Measurements from ENCODE around the gene MAP4K5. TPM values are rescaled to one million over a fixed set of nuclear protein-coding genes. Genes with fewer than 3 reads are reported as not detected.
A peak's percentile ranks its signal among the peaks of the same experiment; 100 is the strongest.
"Not testable (repeated sequence)": the region's sequence is repeated elsewhere in the genome, so short reads cannot be mapped to it uniquely, and the experiment has no call there.

Gene MAP4K5
- total and polyA plus RNA-seq, 5 donors: 8.4 to 29.0 (median 20.4) TPM

GRCh38 chr14:50551877-50552276 is 19.5 kb upstream of the MAP4K5 start:
- intact Hi-C loops (cut with DNase I): no loop called here
- Histone ChIP-seq H3K4me3 (ENCODE audit: low read length) (no peak overlapping the region), H3K27ac (ENCODE audit: low read length) (no peak overlapping the region), H3K4me1 (ENCODE audit: control insufficient read depth, insufficient read depth, low read length) (no peaks in the 10 kb centered on the region), H3K9me3 (ENCODE audit: control insufficient read depth, low read length) (no peaks in the 10 kb centered on the region), H3K27me3 (ENCODE audit: control insufficient read depth, insufficient read depth) (no peaks in the 10 kb centered on the region)
- WGBS: 82% methylated on average over 3 of the region's 3 CpGs
- DNase-seq: no peak
- no peak for ATAC-seq

- ATAC-seq: no peak
- Histone ChIP-seq H3K27me3 (ENCODE audit: control insufficient read depth, insufficient read depth) (no peaks in the 10 kb centered on the region), H3K4me3 (ENCODE audit: low read length) (no peak overlapping the region), H3K9me3 (ENCODE audit: control insufficient read depth, low read length) (no peaks in the 10 kb centered on the region), H3K4me1 (ENCODE audit: control insufficient read depth, insufficient read depth, low read length) (no peaks in the 10 kb centered on the region), H3K27ac (ENCODE audit: low read length) (no peak overlapping the region)
- WGBS: 96% methylated on average over 1 of the region's 1 CpG
- no peak for DNase-seq
- intact Hi-C loops (cut with DNase I): no loop called here
Observed at GRCh38 chr14:50550294-50550693, 17.9 kb upstream of the MAP4K5 start.

GRCh38 chr14:50545618-50546017 is 13.2 kb upstream of the MAP4K5 start:
- H3K4me3 ChIP-seq (ENCODE audit: low read length): no peak overlapping the region
- intact Hi-C loops (cut with DNase I): no loop called here
- no peak for ATAC-seq
- no peaks in the 10 kb centered on the region for H3K4me1 ChIP-seq (ENCODE audit: control insufficient read depth, insufficient read depth, low read length)
- no peak for DNase-seq
- H3K27me3 ChIP-seq (ENCODE audit: control insufficient read depth, insufficient read depth): no peaks in the 10 kb centered on the region
- no peaks in the 10 kb centered on the region for H3K9me3 ChIP-seq (ENCODE audit: control insufficient read depth, low read length)
- no peak overlapping the region for H3K27ac ChIP-seq (ENCODE audit: low read length)
- 71% methylated on average over 3 of the region's 3 CpGs for WGBS

- H3K27ac ChIP-seq (ENCODE audit: low read length): no peak overlapping the region
- H3K9me3 ChIP-seq (ENCODE audit: control insufficient read depth, low read length): no peaks in the 10 kb centered on the region
- 64% methylated on average over 3 of the region's 3 CpGs for WGBS
- no peak overlapping the region for H3K4me3 ChIP-seq (ENCODE audit: low read length)
- no peaks in the 10 kb centered on the region for H3K27me3 ChIP-seq (ENCODE audit: control insufficient read depth, insufficient read depth)
- H3K4me1 ChIP-seq (ENCODE audit: control insufficient read depth, insufficient read depth, low read length): no peaks in the 10 kb centered on the region
- intact Hi-C loops (cut with DNase I): no loop called here
- peak in 1 of 3 donors; percentile 45 for DNase-seq
- ATAC-seq: no peak
Observed at GRCh38 chr14:50544911-50545310, 12.5 kb upstream of the MAP4K5 start.

GRCh38 chr14:50542941-50543418 is 10.6 kb upstream of the MAP4K5 start:
- ATAC-seq: peak in 1 of 2 donors; percentile 48
- WGBS: 6% methylated on average over 2 of the region's 2 CpGs
- intact Hi-C loops (cut with DNase I): no loop called here

GRCh38 chr14:50541159-50541567 is 8.8 kb upstream of the MAP4K5 start:
- intact Hi-C loops (cut with DNase I): no loop called here
- ATAC-seq: no peak
- no peaks in the 10 kb centered on the region for H3K9me3 ChIP-seq (ENCODE audit: control insufficient read depth, low read length)
- no peaks in the 10 kb centered on the region for H3K4me1 ChIP-seq (ENCODE audit: control insufficient read depth, insufficient read depth, low read length)
- DNase-seq: no peak
- 56% methylated on average over 1 of the region's 1 CpG for WGBS
- H3K27me3 ChIP-seq (ENCODE audit: control insufficient read depth, insufficient read depth): no peaks in the 10 kb centered on the region
- H3K4me3 ChIP-seq (ENCODE audit: low read length): no peak overlapping the region
- no peak overlapping the region for H3K27ac ChIP-seq (ENCODE audit: low read length)

More at GRCh38 chr14:50542941-50543418, 10.6 kb upstream of the MAP4K5 start:
- Histone ChIP-seq H3K9me3 (ENCODE audit: control insufficient read depth, low read length) (no peaks in the 10 kb centered on the region), H3K4me1 (ENCODE audit: control insufficient read depth, insufficient read depth, low read length) (no peaks in the 10 kb centered on the region), H3K4me3 (ENCODE audit: low read length) (no peak overlapping the region), H3K27ac (ENCODE audit: low read length) (no peak overlapping the region), H3K27me3 (ENCODE audit: control insufficient read depth, insufficient read depth) (no peaks in the 10 kb centered on the region)
- DNase-seq: no peak

- intact Hi-C loops (cut with DNase I): no loop called here
- ATAC-seq (no peak), DNase-seq (no peak)
- Histone ChIP-seq H3K9me3 (ENCODE audit: control insufficient read depth, low read length) (no peaks in the 10 kb centered on the region), H3K27me3 (ENCODE audit: control insufficient read depth, insufficient read depth) (no peaks in the 10 kb centered on the region), H3K27ac (ENCODE audit: low read length) (no peak overlapping the region), H3K4me1 (ENCODE audit: control insufficient read depth, insufficient read depth, low read length) (no peaks in the 10 kb centered on the region), H3K4me3 (ENCODE audit: low read length) (no peak overlapping the region)
Observed at GRCh38 chr14:50539051-50539450, 6.7 kb upstream of the MAP4K5 start.

- H3K27me3 ChIP-seq (ENCODE audit: control insufficient read depth, insufficient read depth); H3K4me3 ChIP-seq (ENCODE audit: low read length); H3K9me3 ChIP-seq (ENCODE audit: control insufficient read depth, low read length); intact Hi-C loops (cut with DNase I); ATAC-seq; H3K27ac ChIP-seq (ENCODE audit: low read length); H3K4me1 ChIP-seq (ENCODE audit: control insufficient read depth, insufficient read depth, low read length); DNase-seq: not testable (repeated sequence)
- WGBS: 58% methylated on average over 4 of the region's 4 CpGs
Observed at GRCh38 chr14:50538034-50538433, 5.7 kb upstream of the MAP4K5 start.

GRCh38 chr14:50534997-50535396 is 2.6 kb upstream of the MAP4K5 start:
- ATAC-seq (no peak), DNase-seq (no peak)
- 52% methylated on average over 1 of the region's 1 CpG for WGBS
- H3K4me1 ChIP-seq (ENCODE audit: control insufficient read depth, insufficient read depth, low read length): no peaks in the 10 kb centered on the region
- no peaks in the 10 kb centered on the region for H3K27me3 ChIP-seq (ENCODE audit: control insufficient read depth, insufficient read depth)
- H3K9me3 ChIP-seq (ENCODE audit: control insufficient read depth, low read length): no peaks in the 10 kb centered on the region
- H3K27ac ChIP-seq (ENCODE audit: low read length): no peak overlapping the region
- H3K4me3 ChIP-seq (ENCODE audit: low read length): no peak overlapping the region
- intact Hi-C loops (cut with DNase I): loop anchor here in 3 of 4 donors (5.0 kb wide), 2 partner anchors 213 to 218 kb away; no protein-coding TSS in a partner anchor

GRCh38 chr14:50534416-50534815 is 2.0 kb upstream of the MAP4K5 start:
- Histone ChIP-seq H3K4me3 (ENCODE audit: low read length) (no peak overlapping the region), H3K4me1 (ENCODE audit: control insufficient read depth, insufficient read depth, low read length) (no peaks in the 10 kb centered on the region), H3K27me3 (ENCODE audit: control insufficient read depth, insufficient read depth) (no peaks in the 10 kb centered on the region), H3K9me3 (ENCODE audit: control insufficient read depth, low read length) (no peaks in the 10 kb centered on the region), H3K27ac (ENCODE audit: low read length) (no peak overlapping the region)
- ATAC-seq: no peak
- DNase-seq: no peak
- intact Hi-C loops (cut with DNase I): loop anchor here in 3 of 4 donors (5.0 kb wide), 2 partner anchors 212 to 217 kb away; no protein-coding TSS in a partner anchor
- 79% methylated on average over 3 of the region's 3 CpGs for WGBS

GRCh38 chr14:50533806-50534205 is 1.4 kb upstream of the MAP4K5 start:
- no peak overlapping the region for H3K27ac ChIP-seq (ENCODE audit: low read length)
- H3K4me3 ChIP-seq (ENCODE audit: low read length): no peak overlapping the region
- WGBS: 86% methylated on average over 3 of the region's 3 CpGs
- ATAC-seq (no peak), DNase-seq (no peak)
- H3K27me3 ChIP-seq (ENCODE audit: control insufficient read depth, insufficient read depth): no peaks in the 10 kb centered on the region
- no peaks in the 10 kb centered on the region for H3K9me3 ChIP-seq (ENCODE audit: control insufficient read depth, low read length)
- intact Hi-C loops (cut with DNase I): loop anchor here (2.0 to 5.0 kb wide), 3 partner anchors 212 to 217 kb away; no protein-coding TSS in a partner anchor
- H3K4me1 ChIP-seq (ENCODE audit: control insufficient read depth, insufficient read depth, low read length): no peaks in the 10 kb centered on the region

- 30% methylated on average over 5 of the region's 5 CpGs for WGBS
- Histone ChIP-seq H3K27me3 (ENCODE audit: control insufficient read depth, insufficient read depth) (no peaks in the 10 kb centered on the region), H3K27ac (ENCODE audit: low read length) (no peak overlapping the region), H3K4me1 (ENCODE audit: control insufficient read depth, insufficient read depth, low read length) (no peaks in the 10 kb centered on the region), H3K4me3 (ENCODE audit: low read length) (peak overlapping the region; percentile 31), H3K9me3 (ENCODE audit: control insufficient read depth, low read length) (no peaks in the 10 kb centered on the region)
- intact Hi-C loops (cut with DNase I): loop anchor here (2.0 to 5.0 kb wide), 3 partner anchors 211 to 216 kb away; no protein-coding TSS in a partner anchor
- ATAC-seq: peak in 1 of 2 donors; percentile 5
- no peak for DNase-seq
Observed at GRCh38 chr14:50533241-50533705, 904 bp upstream of the MAP4K5 start.

All from right cardiac atrium (tissue), 5 donors.